NCI-H2107 treated with DMSO at 0.1 percent for 48 hours (cell line): ENCODE data around the gene SDHA.
A peak's percentile ranks its signal among the peaks of the same experiment; 100 is the strongest.

ENCODE experiments used
- DNase-seq: peaks from one replicate; lab custom pipeline; 2025; ENCODE audit not compliant: unreplicated experiment; lab: John Stamatoyannopoulos, UW

Gene SDHA

GRCh38 chr5:217494-218456, at the start of gene SDHA, which contains the start of gene CCDC127:
TSS of gene SDHA (plus strand) at chr5:218320. CDS start at chr5:218356, 36 bp downstream.
TSS of gene CCDC127 (minus strand) at chr5:218153. CDS start at chr5:216849, 1,304 bp downstream.
- DNase-seq = peak; percentile 90

GRCh38 chr5:169071-169727, 48.9 kb upstream of the SDHA start:
- no peak for DNase-seq

- DNase-seq = no peak
Measured at GRCh38 chr5:169728-170094, 48.4 kb upstream of the SDHA start.

GRCh38 chr5:170971-171800, 46.9 kb upstream of the SDHA start:
- no peak for DNase-seq

GRCh38 chr5:171801-172331, 46.3 kb upstream of the SDHA start:
- DNase-seq = no peak

- DNase-seq = no peak
Measured at GRCh38 chr5:172421-172820, 45.7 kb upstream of the SDHA start.

- DNase-seq = no peak
Measured at GRCh38 chr5:172841-173251, 45.3 kb upstream of the SDHA start.

- DNase-seq = no peak
Measured at GRCh38 chr5:173392-174290, 44.5 kb upstream of the SDHA start.

GRCh38 chr5:174291-174600, 43.9 kb upstream of the SDHA start:
- no peak for DNase-seq

GRCh38 chr5:174876-175465, 43.1 kb upstream of the SDHA start:
- no peak for DNase-seq

- DNase-seq = no peak
Measured at GRCh38 chr5:176296-176823, 41.8 kb upstream of the SDHA start.

GRCh38 chr5:178110-178509, 40.0 kb upstream of the SDHA start:
- DNase-seq = no peak

GRCh38 chr5:179401-179800, 38.7 kb upstream of the SDHA start:
- no peak for DNase-seq

GRCh38 chr5:180286-180918, 37.7 kb upstream of the SDHA start:
- DNase-seq = no peak

- DNase-seq = no peak
Measured at GRCh38 chr5:181160-181559, 37.0 kb upstream of the SDHA start.

- DNase-seq = no peak
Measured at GRCh38 chr5:181566-181965, 36.6 kb upstream of the SDHA start.

GRCh38 chr5:182126-182525, 36.0 kb upstream of the SDHA start:
- DNase-seq = no peak

GRCh38 chr5:184471-184870, 33.6 kb upstream of the SDHA start:
- no peak for DNase-seq
